Pericardium fibroblast (primary cell): ENCODE data around the gene TMEM117. TPM values are rescaled to one million over a fixed set of nuclear protein-coding genes. Genes with fewer than 3 reads are reported as not detected.

Experiments used
- total RNA-seq: library from RNA; depleted of rRNA; stranded (reverse); fragments of >200 nt; gene quantifications from 2 replicates; pipeline ENCODE4 v1.2.3, GENCODE V29; 2015

TMEM117 gene
- 9.4 and 12.1 TPM in 2 replicates for total RNA-seq

DNA sequence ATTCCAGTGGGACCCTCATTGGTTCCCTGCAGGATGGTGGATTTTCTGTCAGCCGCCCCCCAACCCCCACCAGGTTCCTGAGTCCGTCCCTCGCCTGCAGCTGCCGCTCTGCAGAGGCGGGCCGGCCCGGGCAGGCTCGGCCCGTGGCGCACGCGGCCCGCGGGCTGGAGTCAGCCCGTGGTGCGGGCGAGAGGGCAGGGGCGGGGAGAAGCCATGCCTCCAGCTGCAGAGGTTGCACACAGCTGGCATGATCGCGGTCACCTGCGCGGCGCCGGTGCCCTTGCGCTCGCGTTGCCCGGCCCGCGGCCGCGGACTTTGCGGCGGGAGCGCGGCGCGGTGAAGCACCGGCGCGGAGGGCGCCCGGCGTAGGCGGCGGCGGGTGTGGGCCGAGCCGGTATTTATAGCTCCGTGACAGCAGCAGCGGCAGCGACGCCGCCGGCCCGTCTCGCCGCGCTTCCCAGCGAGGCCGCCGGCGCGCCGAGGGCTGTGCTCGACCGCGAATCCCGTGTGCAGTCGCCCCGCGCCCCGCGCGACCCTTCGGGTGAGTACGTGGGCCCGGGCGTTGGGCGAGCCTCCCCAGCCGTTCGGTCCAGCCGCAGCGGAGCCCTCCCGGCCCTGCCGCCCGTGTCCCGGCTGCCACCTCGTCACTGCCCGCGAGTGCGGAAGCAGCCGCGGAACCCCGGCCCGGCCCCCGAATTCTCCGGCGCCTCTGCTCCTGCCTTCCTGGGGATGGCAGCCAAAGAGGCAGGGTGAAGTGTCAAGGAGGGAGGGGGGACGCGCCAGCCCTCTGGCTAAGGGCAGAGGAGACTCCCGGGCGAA lies at the start of gene TMEM117:
TMEM117 (plus strand) TSS at position 426 of the 819 bp plus-strand sequence.

DNA sequence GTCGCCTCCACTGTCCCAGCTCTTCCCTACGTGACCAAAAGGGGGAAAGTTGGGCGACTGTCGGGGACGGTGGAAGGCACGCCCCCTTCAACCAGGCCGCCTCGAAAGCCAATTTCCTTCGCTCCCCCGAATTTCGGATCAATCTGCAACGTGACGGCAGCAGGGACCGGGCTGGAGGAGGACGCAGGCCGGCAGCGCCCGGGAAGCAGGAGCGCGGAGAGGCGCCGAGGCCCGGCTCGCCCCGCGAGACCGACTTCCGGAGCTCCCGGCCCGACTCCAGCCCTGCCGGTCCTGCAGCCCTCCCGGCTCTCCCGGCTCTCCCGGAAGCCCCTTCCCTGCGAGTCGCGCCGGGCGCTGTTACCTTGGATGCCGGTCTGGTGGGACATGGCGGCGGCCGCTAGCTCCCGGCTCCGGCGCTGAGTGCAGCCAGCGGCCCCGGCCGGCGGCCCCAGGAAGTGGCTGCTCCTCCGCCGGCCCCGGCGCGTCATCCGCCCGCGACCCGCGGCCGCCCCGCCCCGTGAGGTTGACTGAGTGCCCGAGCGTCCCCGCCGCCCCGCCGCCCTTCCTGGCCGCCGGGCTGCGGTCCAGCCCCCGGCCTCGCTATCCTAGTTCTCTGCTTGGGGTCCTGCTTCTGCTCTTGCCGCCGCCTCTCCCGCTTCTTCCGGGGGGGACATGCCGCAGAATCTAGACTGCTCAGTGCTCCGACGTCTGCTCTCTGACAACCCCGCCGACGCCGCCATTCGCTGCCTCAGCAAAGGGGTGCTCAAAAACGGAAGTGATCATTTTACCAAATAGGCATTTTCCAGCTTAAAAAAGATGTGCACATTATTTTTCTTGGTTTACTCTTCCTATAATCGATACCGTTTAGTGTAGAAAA lies 29.8 kb upstream of the TMEM117 start, which contains the start of gene TWF1:
TWF1 (minus strand) TSS at position 458 of the 877 bp plus-strand sequence; CDS start at position 386, 72 bp downstream.

Other genes with a start within 250 kb of the TMEM117 start
- 6.9 and 11.1 TPM in 2 replicates for gene PUS7L, start 77.3 kb upstream of the TMEM117 start, total RNA-seq
- gene IRAK4, start 77.1 kb upstream of the TMEM117 start, total RNA-seq: 10.0 and 18.3 TPM in 2 replicates
- gene TWF1, start 29.8 kb upstream of the TMEM117 start, total RNA-seq: 76.5 and 86.5 TPM in 2 replicates